RPMI7951 (cell line): ENCODE data around the gene SCRN2. TPM values are rescaled to one million over a fixed set of nuclear protein-coding genes. Genes with fewer than 3 reads are reported as not detected.

Experiments used
- DNase-seq: peaks from one replicate; pipeline ENCODE4 v3.0.0-alpha.2; 2012; ENCODE audit warnings: low read depth
- total RNA-seq: library from RNA; depleted of rRNA; stranded (reverse); fragments of >200 nt; shearing (Covaris generic); gene quantifications from 2 replicates; pipeline ENCODE4 v1.2.3, GENCODE V29; 2014; rRNA removed

The SCRN2 gene
- 17.8 and 18.4 TPM in 2 replicates for total RNA-seq

GRCh38 chr17:47840742-47841487 is at the start of gene SCRN2:
Gene SCRN2, minus strand, starts transcription at chr17:47841273. Its CDS starts 430 bp downstream, at chr17:47840843.
- peak; percentile 73 for DNase-seq

- DNase-seq: peak; percentile 68
Measured at GRCh38 chr17:47889734-47890529, 48.9 kb upstream of the SCRN2 start.

GRCh38 chr17:47888293-47888692 is 47.2 kb upstream of the SCRN2 start:
- no peak for DNase-seq

- no peak for DNase-seq
Measured at GRCh38 chr17:47884905-47885730, 44.0 kb upstream of the SCRN2 start.

GRCh38 chr17:47884427-47884740 is 43.3 kb upstream of the SCRN2 start:
- no peak for DNase-seq

GRCh38 chr17:47883589-47884426 is 42.7 kb upstream of the SCRN2 start:
- no peak for DNase-seq

- no peak for DNase-seq
Measured at GRCh38 chr17:47882695-47883588, 41.9 kb upstream of the SCRN2 start.

GRCh38 chr17:47882247-47882646 is 41.2 kb upstream of the SCRN2 start:
- DNase-seq: peak; percentile 71

- DNase-seq: no peak
Measured at GRCh38 chr17:47879776-47880454, 38.8 kb upstream of the SCRN2 start.

- DNase-seq: peak; percentile 56
Measured at GRCh38 chr17:47879028-47879585, 38.0 kb upstream of the SCRN2 start.

GRCh38 chr17:47878203-47879027 is 37.3 kb upstream of the SCRN2 start:
- no peak for DNase-seq

- DNase-seq: no peak
Measured at GRCh38 chr17:47877368-47878034, 36.4 kb upstream of the SCRN2 start.

GRCh38 chr17:47875011-47875985 is 34.2 kb upstream of the SCRN2 start:
- peak; percentile 40 for DNase-seq

- no peak for DNase-seq
Measured at GRCh38 chr17:47873200-47874090, 32.4 kb upstream of the SCRN2 start.

GRCh38 chr17:47872651-47873161 is 31.6 kb upstream of the SCRN2 start:
- no peak for DNase-seq
